IMR-90 (cell line): ENCODE data around the gene RAB1A. TPM values are rescaled to one million over a fixed set of nuclear protein-coding genes. Genes with fewer than 3 reads are reported as not detected.

Experiments used
- ATAC-seq: fragments of 200-7000 bp; cut with Tn5 transposase; 2 replicates; pipeline ENCODE4 v1.9.1; 2020; ENCODE audit warnings: low read depth, mild to moderate bottlenecking, moderate library complexity
- BruUV-seq: library from RNA; stranded (reverse); fragments of 400-500 nt; replicated peaks from 2 replicates; lab custom pipeline; 2021; lab: Mats Ljungman, UMichigan
- CTCF ChIA-PET: fragments of 300-600 bp; formaldehyde crosslinking; extraction: SDS; loops from one replicate; lab custom pipeline; 2021; ENCODE audit warnings: antibody characterized with exemption; lab: Yijun Ruan, JAX
- POLR2A ChIA-PET: fragments of 300-600 bp; sonication (Branson Sonifier 250); formaldehyde crosslinking; loops from one replicate; lab custom pipeline; 2022; ENCODE audit warnings: antibody characterized with exemption; ENCODE audit not compliant: unreplicated experiment; lab: Charles Lee
- DNase-seq: peaks from one replicate; pipeline ENCODE4 v3.0.0; 2013
- H2AFZ ChIP-seq: replicated peaks from 2 replicates; pipeline ENCODE3; 2013; ENCODE audit warnings: low read length, mild to moderate bottlenecking; ENCODE audit not compliant: poor library complexity
- H2AK5ac ChIP-seq: 2 replicates; pipeline ENCODE4 v1.6.1; 2013; ENCODE audit warnings: low read depth, low read length, inconsistent platforms
- H2AK9ac ChIP-seq: replicated peaks from 2 replicates; pipeline ENCODE3; 2013; ENCODE audit warnings: mild to moderate bottlenecking, low read depth, low read length, moderate library complexity; ENCODE audit not compliant: poor library complexity
- H2BK120ac ChIP-seq: 2 replicates; pipeline ENCODE4 v1.6.1; 2013; ENCODE audit warnings: low read depth, low read length, inconsistent platforms
- H2BK15ac ChIP-seq: 3 replicates; pipeline ENCODE4 v1.6.1; 2013; ENCODE audit warnings: low read depth, low read length, inconsistent platforms
- H2BK20ac ChIP-seq: 2 replicates; pipeline ENCODE4 v1.6.1; 2013; ENCODE audit warnings: low read depth, mild to moderate bottlenecking, inconsistent platforms, low read length, moderate library complexity
- H2BK5ac ChIP-seq: 2 replicates; pipeline ENCODE4 v1.6.1; 2013; ENCODE audit warnings: mild to moderate bottlenecking, low read depth, low read length, inconsistent platforms; ENCODE audit not compliant: poor library complexity, severe bottlenecking
- H3K14ac ChIP-seq: replicated peaks from 2 replicates; pipeline ENCODE4 v1.6.1; 2013; ENCODE audit warnings: low read depth, low read length, inconsistent platforms
- H3K18ac ChIP-seq: 2 replicates; pipeline ENCODE4 v1.6.1; 2013; ENCODE audit warnings: low read depth, low read length, control low read depth
- H3K23ac ChIP-seq: 2 replicates; pipeline ENCODE4 v1.6.1; 2013; ENCODE audit warnings: low read depth, low read length, inconsistent platforms
- H3K27ac ChIP-seq: 2 replicates; pipeline ENCODE4 v1.5.1; 2013; ENCODE audit warnings: mild to moderate bottlenecking, control low read depth, low read length; ENCODE audit not compliant: insufficient read depth
- H3K27me3 ChIP-seq: 2 replicates; pipeline ENCODE4 v1.6.1; 2013; ENCODE audit warnings: low read length; ENCODE audit not compliant: control insufficient read depth, insufficient read depth
- H3K36me3 ChIP-seq: 2 replicates; pipeline ENCODE4 v1.6.1; 2013; ENCODE audit warnings: low read length, mixed read lengths; ENCODE audit not compliant: control insufficient read depth, insufficient read depth
- H3K4ac ChIP-seq: 2 replicates; pipeline ENCODE4 v1.6.1; 2013; ENCODE audit warnings: low read depth, low read length, inconsistent platforms
- H3K4me1 ChIP-seq: 2 replicates; pipeline ENCODE4 v1.6.1; 2013; ENCODE audit warnings: low read length, mixed read lengths; ENCODE audit not compliant: control insufficient read depth, insufficient read depth
- H3K4me2 ChIP-seq: 2 replicates; pipeline ENCODE4 v1.6.1; 2013; ENCODE audit warnings: low read depth, mild to moderate bottlenecking, control low read depth, low read length, moderate library complexity
- H3K4me3 ChIP-seq: 2 replicates; pipeline ENCODE4 v1.5.1; 2013; ENCODE audit warnings: low read depth, mild to moderate bottlenecking, control low read depth, low read length, moderate library complexity; ENCODE audit not compliant: insufficient read depth
- H3K56ac ChIP-seq: 2 replicates; pipeline ENCODE4 v1.6.1; 2013; ENCODE audit warnings: low read length, inconsistent platforms; ENCODE audit not compliant: insufficient read depth; ENCODE audit errors: extremely low read depth
- H3K79me1 ChIP-seq, 2 experiments: 2 replicates each; pipeline ENCODE4 v1.6.1; 2013; ENCODE audit warnings: low read length in 2 of 2, inconsistent platforms in 1 of 2, low read depth in 1 of 2
- H3K9ac ChIP-seq: 2 replicates; pipeline ENCODE4 v1.6.1; 2013; ENCODE audit warnings: low read depth, low read length, control low read depth
- H3K9me1 ChIP-seq: 2 replicates; pipeline ENCODE4 v1.6.1; 2013; ENCODE audit warnings: low read length, inconsistent platforms; ENCODE audit not compliant: insufficient read depth
- H3K9me3 ChIP-seq: 2 replicates; pipeline ENCODE4 v1.6.1; 2013; ENCODE audit warnings: low read length; ENCODE audit not compliant: control insufficient read depth, insufficient read depth
- H4K20me1 ChIP-seq: 2 replicates; pipeline ENCODE4 v1.6.1; 2013; ENCODE audit warnings: low read length, inconsistent platforms; ENCODE audit not compliant: insufficient read depth
- H4K5ac ChIP-seq: 2 replicates; pipeline ENCODE4 v1.6.1; 2013; ENCODE audit warnings: mild to moderate bottlenecking, low read depth, low read length, control low read depth
- H4K8ac ChIP-seq, 2 experiments: 2 replicates each; pipeline ENCODE4 v1.6.1; 2013; ENCODE audit warnings: low read depth in 2 of 2, low read length in 2 of 2, control low read depth in 1 of 2, inconsistent platforms in 1 of 2
- H4K91ac ChIP-seq: 2 replicates; pipeline ENCODE4 v1.6.1; 2013; ENCODE audit warnings: low read depth, low read length, inconsistent platforms; ENCODE audit not compliant: insufficient read depth
- BHLHE40 ChIP-seq: fragments of 150-350 bp; IDR thresholded peaks from 2 replicates; pipeline ENCODE4 v1.6.1; 2016; ENCODE audit warnings: mild to moderate bottlenecking, low read depth, low read length
- CEBPB ChIP-seq: IDR thresholded peaks from 2 replicates; pipeline ENCODE4 v1.6.1; 2012; ENCODE audit warnings: low read depth, low read length, improper control_type of control experiment
- CHD1 ChIP-seq: IDR thresholded peaks from 2 replicates; pipeline ENCODE4 v1.6.1; 2012; ENCODE audit warnings: low read depth, low read length, improper control_type of control experiment
- CTCF ChIP-seq: conservative IDR thresholded peaks from 2 replicates; pipeline ENCODE4 v1.5.1; 2012; ENCODE audit warnings: mild to moderate bottlenecking, low read depth, low read length, improper control_type of control experiment
- FOS ChIP-seq: fragments of 150-350 bp; IDR thresholded peaks from 2 replicates; pipeline ENCODE4 v1.6.1; 2016; ENCODE audit warnings: low read depth, low read length
- MAZ ChIP-seq: IDR thresholded peaks from 2 replicates; pipeline ENCODE4 v1.6.1; 2012; ENCODE audit warnings: low read depth, mild to moderate bottlenecking, low read length, improper control_type of control experiment, moderate library complexity, borderline replicate concordance
- MXI1 ChIP-seq: IDR thresholded peaks from 2 replicates; pipeline ENCODE4 v1.6.1; 2012; ENCODE audit warnings: low read depth, mild to moderate bottlenecking, low read length, moderate library complexity, borderline replicate concordance
- NFE2L2 ChIP-seq: fragments of 150-350 bp; IDR thresholded peaks from 2 replicates; pipeline ENCODE4 v1.6.1; 2016; ENCODE audit warnings: low read depth, mild to moderate bottlenecking, low read length
- RCOR1 ChIP-seq: IDR thresholded peaks from 2 replicates; pipeline ENCODE4 v1.6.1; 2012; ENCODE audit warnings: mild to moderate bottlenecking, low read length, improper control_type of control experiment; ENCODE audit not compliant: insufficient replicate concordance
- RFX5 ChIP-seq: IDR thresholded peaks from 2 replicates; pipeline ENCODE4 v1.8.0; 2012; ENCODE audit warnings: low read depth, mild to moderate bottlenecking, low read length, moderate library complexity
- SMC3 ChIP-seq: fragments of 150-350 bp; IDR thresholded peaks from 2 replicates; pipeline ENCODE4 v1.6.1; 2016; ENCODE audit warnings: low read depth, mild to moderate bottlenecking, antibody characterized with exemption, low read length, moderate library complexity
- WGBS, 2 experiments: methylation state at CpG; one replicate each; pipeline versions ENCODE4 v1.1.5 to v1.1.7; 2013; ENCODE audit warnings: missing lambda C conversion rate in 2 of 2; ENCODE audit not compliant: insufficient read length in 1 of 2; ENCODE audit errors: extremely low coverage in 2 of 2; 5-methylcytosine and 5-hydroxymethylcytosine counted together
- dilution Hi-C: fragments of 300-500 bp; cut with HindIII; formaldehyde crosslinking; loops from one replicate; pipeline ENCODE4 v1.14.3; 2018; ENCODE audit warnings: low sequenced_read_pairs; ENCODE audit not compliant: unreplicated experiment
- in situ Hi-C: fragments of 300-500 bp; cut with MboI; formaldehyde crosslinking; loops from 3 replicates; pipeline ENCODE4 v1.14.3; 2019; ENCODE audit warnings: low sequenced_read_pairs, inconsistent platforms, mixed read lengths
- intact Hi-C: fragments of 100-400 bp; cut with micrococcal nuclease; formaldehyde crosslinking; loops from 2 replicates; pipeline ENCODE4 v1.10.0; 2022
- polyA plus RNA-seq, 3 experiments: library from polyadenylated mRNA; depleted of rRNA; stranded (reverse); fragments of >200 nt; gene quantifications; 2 replicates each; pipeline ENCODE4 v1.2.3, GENCODE V29; 2012; ENCODE audit warnings: low replicate concordance in 1 of 3
- total RNA-seq: library from RNA; depleted of rRNA; stranded (reverse); fragments of >200 nt; gene quantifications from 2 replicates; pipeline ENCODE4 v1.2.3, GENCODE V29; 2012
- TF ChIP-seq, protein P1 (sequence below): fragments of 150-350 bp; IDR thresholded peaks from 2 replicates; pipeline ENCODE4 v1.6.1; 2017; ENCODE audit warnings: mild to moderate bottlenecking, antibody characterized with exemption, low read length, low read depth

The RAB1A gene
- total and polyA plus RNA-seq, 2 of the 4 experiments (the other 2 are of a cell fraction): 114 to 169 TPM

DNA sequence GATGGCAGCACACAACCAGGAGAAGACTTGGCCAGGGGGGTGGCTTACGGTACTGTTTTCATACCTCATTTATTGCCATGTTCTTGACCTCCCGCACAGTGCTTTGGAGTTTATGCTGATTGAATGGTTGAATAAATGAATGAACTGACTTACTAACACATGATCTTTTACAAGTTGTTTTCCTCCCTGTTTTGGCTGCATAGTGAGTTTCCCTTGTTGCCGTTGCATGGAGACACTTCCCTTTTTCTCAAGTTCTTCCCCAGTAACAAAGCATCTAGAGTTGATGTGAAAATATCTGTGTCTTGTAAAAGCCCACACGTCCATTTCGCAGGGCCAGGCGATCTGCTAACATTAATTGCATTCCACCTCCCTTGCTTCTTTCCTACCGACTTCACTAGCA, 35.7 kb upstream of the RAB1A start:
- dilution Hi-C loops: no loop called here
- no peak overlapping the region for H3K18ac ChIP-seq

More for the DNA sequence above, 35.7 kb upstream of the RAB1A start:
- intact Hi-C loops: loop anchor here (5.0 kb wide), 1 partner anchor 83 kb away; no protein-coding TSS in a partner anchor
- Histone ChIP-seq H3K56ac (no peak overlapping the region), H4K91ac (no peak overlapping the region), H3K4me2 (no peak overlapping the region), H2AFZ (no peak overlapping the region), H2BK20ac (no peak overlapping the region), H2BK5ac (no peak overlapping the region), H4K8ac (no peak overlapping the region), H3K36me3 (no peaks in the 10 kb centered on the region), H3K9me3 (no peaks in the 10 kb centered on the region), H3K4me1 (no peaks in the 10 kb centered on the region), H3K9ac (no peak overlapping the region), H2BK120ac (no peak overlapping the region), H4K5ac (no peak overlapping the region), H2BK15ac (no peak overlapping the region), H3K4me3 (no peak overlapping the region), H3K4ac (no peak overlapping the region), H3K14ac (no peak overlapping the region), H4K20me1 (no peaks in the 10 kb centered on the region), H2AK5ac (no peak overlapping the region), H3K9me1 (no peaks in the 10 kb centered on the region), H2AK9ac (no peak overlapping the region), H3K23ac (no peak overlapping the region), H3K79me1 (no peaks in the 10 kb centered on the region), H3K27me3 (peaks cover 6% of the 10 kb centered on the region), H3K27ac (no peak overlapping the region)
- TF ChIP-seq NFE2L2: no peak
- no peak for TF ChIP-seq RFX5
- TF ChIP-seq, protein P1, sequence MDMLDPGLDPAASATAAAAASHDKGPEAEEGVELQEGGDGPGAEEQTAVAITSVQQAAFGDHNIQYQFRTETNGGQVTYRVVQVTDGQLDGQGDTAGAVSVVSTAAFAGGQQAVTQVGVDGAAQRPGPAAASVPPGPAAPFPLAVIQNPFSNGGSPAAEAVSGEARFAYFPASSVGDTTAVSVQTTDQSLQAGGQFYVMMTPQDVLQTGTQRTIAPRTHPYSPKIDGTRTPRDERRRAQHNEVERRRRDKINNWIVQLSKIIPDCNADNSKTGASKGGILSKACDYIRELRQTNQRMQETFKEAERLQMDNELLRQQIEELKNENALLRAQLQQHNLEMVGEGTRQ: no peak
- TF ChIP-seq MXI1: no peak
- no peak for TF ChIP-seq CHD1
- no peak for TF ChIP-seq CEBPB
- no peak for TF ChIP-seq RCOR1
- TF ChIP-seq BHLHE40: no peak
- no peak for TF ChIP-seq MAZ
- no peak for TF ChIP-seq FOS
- no peak for TF ChIP-seq SMC3
- TF ChIP-seq CTCF: no peak
- DNase-seq (no peak), ATAC-seq (no peak)
- in situ Hi-C loops: loop anchor here (25.0 kb wide), 1 partner anchor 253 kb away; no protein-coding TSS in a partner anchor
- 83% methylated on average over 1 of the region's 7 CpGs; no CpG with 5 or more reads in 1 of the 2 experiments for WGBS, 2 experiments
- ChIA-PET CTCF (no interaction called here), POLR2A (no interaction called here)
- no TSS peak for BruUV-seq
